Calu3 (cell line): ENCODE results near the gene CPA1. TPM values are rescaled to one million over a fixed set of nuclear protein-coding genes. Genes with fewer than 3 reads are reported as not detected.

Experiments
- BruUV-seq: library from RNA; stranded (reverse); fragments of 400-500 nt; replicated peaks from 2 replicates; lab custom pipeline; 2021; lab: Mats Ljungman, UMichigan
- CTCF ChIA-PET: fragments of 300-600 bp; sonication (Branson Sonifier 250); formaldehyde crosslinking; loops from one replicate; lab custom pipeline; 2022; ENCODE audit warnings: antibody characterized with exemption; lab: Charles Lee
- DNase-seq: peaks from one replicate; pipeline ENCODE4 v3.0.0; 2022
- H3K27ac Mint-ChIP-seq: one replicate; pipeline ENCODE4 v1.8.0; 2022; ENCODE audit warnings: mixed read lengths; ENCODE audit not compliant: unreplicated experiment
- H3K27me3 Mint-ChIP-seq: one replicate; pipeline ENCODE4 v1.8.0; 2022; ENCODE audit warnings: mixed read lengths; ENCODE audit not compliant: unreplicated experiment
- H3K36me3 Mint-ChIP-seq: one replicate; pipeline ENCODE4 v1.8.0; 2022; ENCODE audit warnings: mild to moderate bottlenecking, moderate library complexity, mixed read lengths; ENCODE audit not compliant: insufficient read depth, unreplicated experiment
- H3K4me1 Mint-ChIP-seq: one replicate; pipeline ENCODE4 v1.8.0; 2022; ENCODE audit warnings: mild to moderate bottlenecking, low read depth, mixed read lengths; ENCODE audit not compliant: unreplicated experiment
- H3K4me3 Mint-ChIP-seq: one replicate; pipeline ENCODE4 v1.8.0; 2022; ENCODE audit warnings: mild to moderate bottlenecking, low read depth, moderate library complexity, mixed read lengths; ENCODE audit not compliant: unreplicated experiment
- H3K9me3 Mint-ChIP-seq: one replicate; pipeline ENCODE4 v1.8.0; 2022; ENCODE audit warnings: low read depth, mixed read lengths; ENCODE audit not compliant: unreplicated experiment
- intact Hi-C: fragments of 100-400 bp; cut with micrococcal nuclease; formaldehyde crosslinking; loops from one replicate; pipeline ENCODE4 v1.10.0; 2022; ENCODE audit not compliant: unreplicated experiment
- total RNA-seq: library from RNA; stranded (reverse); gene quantifications from 2 replicates; pipeline ENCODE4 v1.2.3, GENCODE V29; 2022
- TF ChIP-seq, protein P1 (sequence below): fragments of 200-600 bp; IDR thresholded peaks from one replicate; pipeline ENCODE4 v1.8.0; 2022; ENCODE audit warnings: antibody characterized with exemption; ENCODE audit not compliant: unreplicated experiment

Gene CPA1
- total RNA-seq, 1 experiment from 2014 or later = not detected

DNA sequence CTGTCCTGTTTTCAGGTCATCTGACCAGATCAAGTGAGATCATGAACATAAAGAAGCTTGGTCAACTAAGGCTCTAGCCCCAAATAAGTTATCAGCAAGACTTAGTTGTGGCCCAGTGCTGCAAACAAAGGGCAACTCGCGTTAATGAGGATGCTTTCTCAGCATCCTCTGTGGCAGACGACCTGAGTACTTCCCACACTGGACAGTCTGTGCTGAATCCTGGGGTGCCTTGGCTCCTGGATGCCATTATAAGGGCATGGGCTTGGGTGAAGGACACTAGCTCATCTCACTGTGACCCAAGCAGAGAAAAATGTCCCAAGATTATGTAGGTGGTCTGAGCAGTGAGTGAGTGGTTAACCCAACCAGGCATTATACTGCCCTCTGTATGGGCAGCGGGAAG lies 21.8 kb upstream of the CPA1 start:
- no peak for DNase-seq
- Mint-ChIP-seq H3K9me3 (peaks cover 7% of the 10 kb centered on the region), H3K27ac (no peak overlapping the region), H3K36me3 (peaks cover 6% of the 10 kb centered on the region), H3K27me3 (no peaks in the 10 kb centered on the region), H3K4me1 (peaks cover 40% of the 10 kb centered on the region), H3K4me3 (no peak overlapping the region)
- TF ChIP-seq, protein P1, sequence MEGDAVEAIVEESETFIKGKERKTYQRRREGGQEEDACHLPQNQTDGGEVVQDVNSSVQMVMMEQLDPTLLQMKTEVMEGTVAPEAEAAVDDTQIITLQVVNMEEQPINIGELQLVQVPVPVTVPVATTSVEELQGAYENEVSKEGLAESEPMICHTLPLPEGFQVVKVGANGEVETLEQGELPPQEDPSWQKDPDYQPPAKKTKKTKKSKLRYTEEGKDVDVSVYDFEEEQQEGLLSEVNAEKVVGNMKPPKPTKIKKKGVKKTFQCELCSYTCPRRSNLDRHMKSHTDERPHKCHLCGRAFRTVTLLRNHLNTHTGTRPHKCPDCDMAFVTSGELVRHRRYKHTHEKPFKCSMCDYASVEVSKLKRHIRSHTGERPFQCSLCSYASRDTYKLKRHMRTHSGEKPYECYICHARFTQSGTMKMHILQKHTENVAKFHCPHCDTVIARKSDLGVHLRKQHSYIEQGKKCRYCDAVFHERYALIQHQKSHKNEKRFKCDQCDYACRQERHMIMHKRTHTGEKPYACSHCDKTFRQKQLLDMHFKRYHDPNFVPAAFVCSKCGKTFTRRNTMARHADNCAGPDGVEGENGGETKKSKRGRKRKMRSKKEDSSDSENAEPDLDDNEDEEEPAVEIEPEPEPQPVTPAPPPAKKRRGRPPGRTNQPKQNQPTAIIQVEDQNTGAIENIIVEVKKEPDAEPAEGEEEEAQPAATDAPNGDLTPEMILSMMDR = no peak
- no TSS peak for BruUV-seq
- intact Hi-C loops = no loop called here
- CTCF ChIA-PET = no interaction called here

DNA sequence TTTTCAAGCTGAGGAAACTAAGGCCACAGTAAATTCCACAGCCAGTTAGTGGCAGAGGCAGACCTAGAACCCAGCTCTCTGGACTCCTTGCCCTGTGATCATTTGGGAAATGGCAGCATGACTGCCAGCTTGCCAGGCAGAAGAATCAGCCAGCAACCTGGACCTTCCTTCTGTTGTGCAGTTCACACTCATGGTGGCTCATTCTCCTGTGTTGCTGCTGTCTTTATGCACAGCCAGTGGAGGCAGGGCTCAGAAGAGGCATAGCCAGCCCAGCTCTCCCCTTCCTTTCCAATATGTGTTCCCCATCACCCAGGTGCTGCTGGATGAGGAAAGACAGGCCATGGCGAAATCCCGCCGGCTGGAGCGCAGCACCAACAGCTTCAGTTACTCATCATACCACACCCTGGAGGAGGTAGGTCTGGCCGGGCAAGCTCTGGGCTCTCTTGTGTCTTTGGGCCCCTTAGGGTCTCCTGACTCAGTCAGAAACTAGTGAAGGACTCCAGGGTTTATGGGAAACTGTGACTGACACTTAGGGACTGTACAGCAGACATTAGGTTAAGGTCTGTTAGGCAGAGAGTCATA lies 20.9 kb upstream of the CPA1 start:
- Mint-ChIP-seq H3K36me3 (peaks cover 6% of the 10 kb centered on the region), H3K27ac (no peak overlapping the region), H3K27me3 (no peaks in the 10 kb centered on the region), H3K4me3 (no peak overlapping the region), H3K9me3 (peaks cover 7% of the 10 kb centered on the region), H3K4me1 (peaks cover 40% of the 10 kb centered on the region)
- TF ChIP-seq, protein P1 = no peak
- no TSS peak for BruUV-seq
- CTCF ChIA-PET = no interaction called here
- no peak for DNase-seq
- intact Hi-C loops = no loop called here

DNA sequence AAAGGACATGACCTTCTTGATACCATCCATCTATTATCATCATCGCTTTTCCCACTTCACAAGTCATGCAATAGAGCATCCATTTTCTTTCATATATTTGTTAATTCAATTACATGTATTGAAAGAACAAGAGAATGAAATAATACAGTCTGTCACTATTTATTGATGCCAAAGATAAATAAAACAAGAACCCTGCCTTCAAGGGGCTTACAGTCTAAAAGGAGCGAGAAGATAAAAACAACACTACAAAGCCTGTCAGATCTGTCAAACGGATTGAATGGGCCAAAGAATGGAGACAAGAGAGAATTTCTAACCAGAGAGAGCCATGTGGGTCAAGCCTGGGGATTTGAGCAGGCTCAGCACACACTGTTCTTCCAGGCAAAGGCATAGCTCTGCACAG lies 19.8 kb upstream of the CPA1 start:
- Mint-ChIP-seq H3K9me3 (peaks cover 7% of the 10 kb centered on the region), H3K4me3 (no peak overlapping the region), H3K27me3 (no peaks in the 10 kb centered on the region), H3K4me1 (peaks cover 35% of the 10 kb centered on the region), H3K27ac (no peak overlapping the region), H3K36me3 (peaks cover 6% of the 10 kb centered on the region)
- TF ChIP-seq, protein P1 = no peak
- DNase-seq = no peak
- no TSS peak for BruUV-seq
- CTCF ChIA-PET = no interaction called here
- intact Hi-C loops = no loop called here

DNA sequence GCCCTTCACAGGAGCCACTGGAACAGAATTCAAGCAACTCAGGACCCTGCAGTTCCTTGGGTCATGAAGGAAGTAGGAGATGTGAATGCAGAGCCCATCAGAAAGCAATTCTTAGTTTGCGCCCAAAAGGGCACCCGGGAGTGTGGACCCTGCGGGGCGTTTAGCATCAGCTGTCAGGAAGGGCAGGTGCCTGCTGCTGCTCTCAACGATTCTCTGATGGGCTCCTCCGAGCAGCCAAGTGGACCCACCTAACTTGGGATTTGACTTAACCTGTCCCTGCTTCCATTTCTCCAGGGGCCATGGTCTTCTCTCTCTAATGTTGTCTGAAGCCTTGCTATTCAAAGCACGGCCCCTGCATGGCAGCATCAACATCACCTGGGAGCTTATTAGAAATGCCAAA lies 18.6 kb upstream of the CPA1 start:
- intact Hi-C loops = no loop called here
- Mint-ChIP-seq H3K9me3 (peaks cover 7% of the 10 kb centered on the region), H3K4me3 (no peak overlapping the region), H3K27me3 (no peaks in the 10 kb centered on the region), H3K36me3 (peaks cover 6% of the 10 kb centered on the region), H3K27ac (no peak overlapping the region), H3K4me1 (peaks cover 25% of the 10 kb centered on the region)
- DNase-seq = no peak
- BruUV-seq = no TSS peak
- CTCF ChIA-PET = no interaction called here
- TF ChIP-seq, protein P1 = no peak
